GM21515 (cell line): Measurements from ENCODE around the gene GVQW3.
A peak's percentile ranks its signal among the peaks of the same experiment; 100 is the strongest.

Experiments used
- ATAC-seq: cut with Tn5 transposase; IDR thresholded peaks from one replicate; pipeline ENCODE4 v1.9.1; 2021; ENCODE audit not compliant: unreplicated experiment

GVQW3 gene

GRCh38 chr11:76380977-76381719 is at the start of gene GVQW3, which contains the start of gene THAP12:
TSS of gene GVQW3 (plus strand) at chr11:76381323. CDS start at chr11:76381829, 506 bp downstream.
TSS of gene THAP12 (minus strand) at chr11:76381132. CDS start at chr11:76380836, 296 bp downstream.
- ATAC-seq = peak; percentile 83

GRCh38 chr11:76334826-76335389 is 46.2 kb upstream of the GVQW3 start:
- no peak for ATAC-seq

- no peak for ATAC-seq
These were observed 45.3 kb upstream of the GVQW3 start for GRCh38 chr11:76335842-76336241.

GRCh38 chr11:76336597-76336996 is 44.5 kb upstream of the GVQW3 start:
- ATAC-seq = no peak

GRCh38 chr11:76337469-76337868 is 43.7 kb upstream of the GVQW3 start:
- no peak for ATAC-seq

- no peak for ATAC-seq
These were observed 43.2 kb upstream of the GVQW3 start for GRCh38 chr11:76337923-76338322.

GRCh38 chr11:76339221-76339620 is 41.9 kb upstream of the GVQW3 start:
- no peak for ATAC-seq

GRCh38 chr11:76347466-76347865 is 33.7 kb upstream of the GVQW3 start:
- no peak for ATAC-seq

- ATAC-seq = no peak
These were observed 32.8 kb upstream of the GVQW3 start for GRCh38 chr11:76348348-76348747.

- ATAC-seq = no peak
These were observed 26.0 kb upstream of the GVQW3 start for GRCh38 chr11:76355172-76355571.

- no peak for ATAC-seq
These were observed 19.7 kb upstream of the GVQW3 start for GRCh38 chr11:76361374-76361773.

GRCh38 chr11:76361776-76362175 is 19.3 kb upstream of the GVQW3 start:
- no peak for ATAC-seq

GRCh38 chr11:76362716-76363115 is 18.4 kb upstream of the GVQW3 start:
- no peak for ATAC-seq

- no peak for ATAC-seq
These were observed 16.0 kb upstream of the GVQW3 start for GRCh38 chr11:76365038-76365679.

GRCh38 chr11:76368490-76368889 is 12.6 kb upstream of the GVQW3 start:
- no peak for ATAC-seq

GRCh38 chr11:76369406-76369805 is 11.7 kb upstream of the GVQW3 start:
- ATAC-seq = no peak

- no peak for ATAC-seq
These were observed 10.0 kb upstream of the GVQW3 start for GRCh38 chr11:76371170-76371569.

GRCh38 chr11:76376746-76377558 is 4.2 kb upstream of the GVQW3 start:
- no peak for ATAC-seq

- no peak for ATAC-seq
These were observed 1.3 kb upstream of the GVQW3 start for GRCh38 chr11:76379807-76380158.

GRCh38 chr11:76380159-76380976 is 755 bp upstream of the GVQW3 start:
- ATAC-seq = peak; percentile 16

GRCh38 chr11:76382209-76382608 is 1.1 kb downstream of the GVQW3 start:
- ATAC-seq = no peak
